GM04503 (cell line): ENCODE results near the gene SLC22A6.
"Not testable (repeated sequence)": the region's sequence is repeated elsewhere in the genome, so short reads cannot be mapped to it uniquely, and the experiment has no call there.

Experiments used
- DNase-seq: peaks from one replicate; pipeline ENCODE4 v3.0.0-alpha.2; 2012; ENCODE audit warnings: low read depth

Gene SLC22A6

GRCh38 chr11:62985041-62985750, 429 bp upstream of the SLC22A6 start:
- DNase-seq, result no peak

- DNase-seq, result no peak
Measured at GRCh38 chr11:62983536-62984199, 1.1 kb downstream of the SLC22A6 start.

GRCh38 chr11:62981743-62982142, 3.0 kb downstream of the SLC22A6 start:
- no peak for DNase-seq

- DNase-seq, result no peak
Measured at GRCh38 chr11:62980133-62980760, 4.5 kb downstream of the SLC22A6 start.

GRCh38 chr11:62976109-62976508, 8.7 kb downstream of the SLC22A6 start:
- DNase-seq, result no peak

- no peak for DNase-seq
Measured at GRCh38 chr11:62974848-62975522, 9.8 kb downstream of the SLC22A6 start.

GRCh38 chr11:62965574-62965973, 19.2 kb downstream of the SLC22A6 start:
- DNase-seq, result no peak

GRCh38 chr11:62962391-62962790, 22.4 kb downstream of the SLC22A6 start:
- DNase-seq, result no peak

GRCh38 chr11:62961017-62961570, 23.7 kb downstream of the SLC22A6 start:
- DNase-seq, result no peak

GRCh38 chr11:62959422-62959980, 25.3 kb downstream of the SLC22A6 start:
- no peak for DNase-seq

- peak; percentile 3 for DNase-seq
Measured at GRCh38 chr11:62958547-62959421, 26.0 kb downstream of the SLC22A6 start.

- no peak for DNase-seq
Measured at GRCh38 chr11:62957147-62957546, 27.6 kb downstream of the SLC22A6 start.

- no peak for DNase-seq
Measured at GRCh38 chr11:62954478-62954877, 30.3 kb downstream of the SLC22A6 start.

- no peak for DNase-seq
Measured at GRCh38 chr11:62953811-62954210, 31.0 kb downstream of the SLC22A6 start.

- no peak for DNase-seq
Measured at GRCh38 chr11:62948765-62949320, 35.9 kb downstream of the SLC22A6 start.

GRCh38 chr11:62945538-62945937, 39.2 kb downstream of the SLC22A6 start:
- not testable (repeated sequence) for DNase-seq

- DNase-seq, result not testable (repeated sequence)
Measured at GRCh38 chr11:62937528-62937927, 47.2 kb downstream of the SLC22A6 start.

GRCh38 chr11:62934496-62934785, 50.3 kb downstream of the SLC22A6 start:
- no peak for DNase-seq

- no peak for DNase-seq
Measured at GRCh38 chr11:62933750-62934495, 50.8 kb downstream of the SLC22A6 start.

- no peak for DNase-seq
Measured at GRCh38 chr11:62933285-62933684, 51.5 kb downstream of the SLC22A6 start.
